Esophagus squamous epithelium (tissue), 5 donors: ENCODE results near the gene FKBP7. TPM values are rescaled to one million over a fixed set of nuclear protein-coding genes. Genes with fewer than 3 reads are reported as not detected.

Experiments
- DNase-seq: peaks from one replicate; lab custom pipeline; 2025; lab: John Stamatoyannopoulos, UW
- H3K27ac ChIP-seq, 4 donors: fragments of 200-600 bp; sonication (generic); one replicate each; pipeline ENCODE4 v1.5.1; 2016 to 2019; ENCODE audit warnings: mild to moderate bottlenecking in 1 of 4
- H3K27me3 ChIP-seq, 4 donors: fragments of 200-600 bp; sonication (generic); 1 replicate in 3 of 4; 2 replicates in 1 of 4; pipeline versions ENCODE4 v1.5.1 to v1.6.0; 2017 to 2021; ENCODE audit warnings: antibody characterized with exemption in 1 of 4
- H3K36me3 ChIP-seq, 3 donors: fragments of 200-600 bp; sonication (generic); one replicate each; pipeline ENCODE4 v1.5.1; 2016 to 2019
- H3K4me1 ChIP-seq, 3 donors: fragments of 200-600 bp; sonication (generic); one replicate each; pipeline ENCODE4 v1.5.1; 2017 to 2019
- H3K4me3 ChIP-seq, 4 donors: fragments of 200-600 bp; sonication (generic); 1 replicate in 3 of 4; 2 replicates in 1 of 4; pipeline ENCODE4 v1.5.1; 2016 to 2019; ENCODE audit warnings: mild to moderate bottlenecking in 2 of 4, moderate library complexity in 1 of 4
- H3K9me3 ChIP-seq, 3 donors: fragments of 200-600 bp; sonication (generic); one replicate each; pipeline ENCODE4 v1.5.1; 2016 to 2019
- POLR2A ChIP-seq, 4 donors: fragments of 450-650 bp; IDR thresholded peaks; one replicate each; pipeline ENCODE4 v1.6.1; 2017; ENCODE audit warnings: antibody characterized with exemption in 4 of 4, mild to moderate bottlenecking in 4 of 4, moderate library complexity in 3 of 4
- WGBS, 2 donors: methylation state at CpG; one replicate each; pipeline ENCODE4 v1.1.5; 2018; 5-methylcytosine and 5-hydroxymethylcytosine counted together
- intact Hi-C: fragments of 100-400 bp; cut with DNase I; formaldehyde crosslinking; loops from one replicate; pipeline ENCODE4 v1.15.0; 2022
- total RNA-seq, 4 donors: library from RNA; depleted of rRNA; stranded (reverse); fragments of >200 nt; gene quantifications; one replicate each; pipeline ENCODE4 v1.1.0, GENCODE V29; 2016
- TF ChIP-seq, protein P1 (sequence below), 6 experiments: fragments of 450-650 bp in 4 of 6; fragments of 200-600 bp in 2 of 6; sonication (generic) in 2 of 6; IDR thresholded peaks; one replicate each; pipeline ENCODE4 v1.5.1; 2016 to 2019; ENCODE audit warnings: antibody characterized with exemption in 6 of 6, mild to moderate bottlenecking in 4 of 6, moderate library complexity in 4 of 6
- donor health status: DM: yes; HTN: yes; CAD: no.

The FKBP7 gene
- total RNA-seq, 4 donors from 2014 or later: 0.83 to 10.5 (median 1.4) TPM

DNA sequence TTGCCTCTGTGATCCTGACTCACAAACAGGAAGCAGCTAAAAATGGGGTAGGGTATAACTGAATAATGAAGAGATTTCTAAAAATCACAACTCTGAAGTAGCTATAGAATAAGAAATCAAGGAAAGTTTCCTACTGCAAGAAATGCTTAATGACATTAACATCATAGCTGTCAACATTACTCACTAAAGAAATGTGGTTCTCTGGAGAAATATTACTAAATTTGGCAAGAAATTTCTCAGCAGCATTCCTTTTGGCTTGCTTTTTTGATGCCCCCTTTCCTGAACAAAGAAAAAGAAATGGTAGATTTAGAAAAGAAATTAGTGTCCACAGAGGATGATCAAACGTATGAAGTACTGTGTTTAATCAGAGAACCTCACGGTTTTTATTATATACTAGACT lies 37.0 kb downstream of the FKBP7 start:
- intact Hi-C loops: no loop called here
- WGBS, 2 donors: 84 to 92% methylated on average over 2 of the region's 2 CpGs

DNA sequence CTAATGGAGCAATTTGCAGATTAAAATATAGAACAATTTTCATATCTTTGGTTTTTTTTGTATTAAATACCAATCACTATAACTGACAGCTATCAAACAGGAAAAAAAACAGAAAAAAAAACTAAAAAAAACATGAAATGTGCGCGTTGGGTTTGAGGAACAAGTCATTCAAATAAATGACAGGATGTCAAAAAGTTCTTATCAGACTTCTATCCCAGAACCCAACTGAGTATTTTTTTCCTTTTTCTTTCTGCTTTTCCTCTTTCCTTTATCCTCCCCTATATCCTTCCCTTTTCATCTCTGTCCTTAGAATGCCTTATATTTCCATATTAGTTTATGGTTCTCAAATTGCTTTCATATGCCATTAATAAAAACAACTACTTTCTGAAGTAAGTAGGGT lies 41.7 kb downstream of the FKBP7 start:
- H3K27ac ChIP-seq: no peak overlapping the region
- intact Hi-C loops: no loop called here
- H3K4me1 ChIP-seq: peaks cover 0 to 5% (median 0%) of the 10 kb centered on the region in 3 donors
- no peaks in the 10 kb centered on the region for H3K9me3 ChIP-seq
- TF ChIP-seq, protein P1, sequence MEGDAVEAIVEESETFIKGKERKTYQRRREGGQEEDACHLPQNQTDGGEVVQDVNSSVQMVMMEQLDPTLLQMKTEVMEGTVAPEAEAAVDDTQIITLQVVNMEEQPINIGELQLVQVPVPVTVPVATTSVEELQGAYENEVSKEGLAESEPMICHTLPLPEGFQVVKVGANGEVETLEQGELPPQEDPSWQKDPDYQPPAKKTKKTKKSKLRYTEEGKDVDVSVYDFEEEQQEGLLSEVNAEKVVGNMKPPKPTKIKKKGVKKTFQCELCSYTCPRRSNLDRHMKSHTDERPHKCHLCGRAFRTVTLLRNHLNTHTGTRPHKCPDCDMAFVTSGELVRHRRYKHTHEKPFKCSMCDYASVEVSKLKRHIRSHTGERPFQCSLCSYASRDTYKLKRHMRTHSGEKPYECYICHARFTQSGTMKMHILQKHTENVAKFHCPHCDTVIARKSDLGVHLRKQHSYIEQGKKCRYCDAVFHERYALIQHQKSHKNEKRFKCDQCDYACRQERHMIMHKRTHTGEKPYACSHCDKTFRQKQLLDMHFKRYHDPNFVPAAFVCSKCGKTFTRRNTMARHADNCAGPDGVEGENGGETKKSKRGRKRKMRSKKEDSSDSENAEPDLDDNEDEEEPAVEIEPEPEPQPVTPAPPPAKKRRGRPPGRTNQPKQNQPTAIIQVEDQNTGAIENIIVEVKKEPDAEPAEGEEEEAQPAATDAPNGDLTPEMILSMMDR (IDR thresholded peaks at IDR 0.05): no peak
- TF ChIP-seq POLR2A (IDR thresholded peaks at IDR 0.05): no peak
- peaks cover 0 to 99% (median 30%) of the 10 kb centered on the region in 3 donors for H3K36me3 ChIP-seq
- DNase-seq: no peak
- 90 to 93% methylated on average over 2 of the region's 2 CpGs for WGBS, 2 donors
- H3K27me3 ChIP-seq: no peaks in the 10 kb centered on the region
- no peak overlapping the region for H3K4me3 ChIP-seq

More for the DNA sequence above, 37.0 kb downstream of the FKBP7 start:
- Histone ChIP-seq H3K27me3 (no peaks in the 10 kb centered on the region), H3K36me3 (peaks cover 0 to 99% (median 7%) of the 10 kb centered on the region in 3 donors), H3K4me3 (no peak overlapping the region), H3K9me3 (no peaks in the 10 kb centered on the region), H3K4me1 (peaks cover 0 to 5% (median 0%) of the 10 kb centered on the region in 3 donors), H3K27ac (no peak overlapping the region)
- DNase-seq: no peak
- no peak for TF ChIP-seq POLR2A (IDR thresholded peaks at IDR 0.05)
- TF ChIP-seq, protein P1 (IDR thresholded peaks at IDR 0.05): no peak

DNA sequence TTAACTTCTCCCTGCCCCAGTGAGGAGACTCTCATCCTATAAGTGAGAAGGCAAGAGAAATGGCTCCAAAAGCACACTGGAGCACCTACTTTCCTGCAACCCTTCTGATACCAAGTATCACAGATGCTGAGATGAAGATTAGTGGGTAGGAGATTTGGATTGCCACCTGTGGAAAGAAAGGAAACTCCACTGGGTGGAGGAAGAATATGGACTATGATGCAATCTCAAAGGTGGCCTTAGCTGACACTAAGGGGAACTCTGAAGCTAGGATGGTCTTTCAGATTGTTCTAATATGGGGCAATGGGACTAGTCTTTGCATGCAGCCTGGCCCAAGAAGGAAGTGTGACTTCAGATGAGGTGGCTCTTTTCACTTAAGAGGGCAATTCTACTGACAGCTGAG lies 49.1 kb downstream of the FKBP7 start:
- H3K4me3 ChIP-seq: no peak overlapping the region
- DNase-seq: no peak
- H3K4me1 ChIP-seq: no peaks in the 10 kb centered on the region
- H3K27ac ChIP-seq: no peak overlapping the region
- no peaks in the 10 kb centered on the region for H3K27me3 ChIP-seq
- intact Hi-C loops: no loop called here
- no peak for TF ChIP-seq POLR2A (IDR thresholded peaks at IDR 0.05)
- TF ChIP-seq, protein P1 (IDR thresholded peaks at IDR 0.05): no peak
- H3K9me3 ChIP-seq: peaks cover 0 to 4% (median 0%) of the 10 kb centered on the region in 3 donors
- H3K36me3 ChIP-seq: peaks cover 0 to 75% (median 18%) of the 10 kb centered on the region in 3 donors

DNA sequence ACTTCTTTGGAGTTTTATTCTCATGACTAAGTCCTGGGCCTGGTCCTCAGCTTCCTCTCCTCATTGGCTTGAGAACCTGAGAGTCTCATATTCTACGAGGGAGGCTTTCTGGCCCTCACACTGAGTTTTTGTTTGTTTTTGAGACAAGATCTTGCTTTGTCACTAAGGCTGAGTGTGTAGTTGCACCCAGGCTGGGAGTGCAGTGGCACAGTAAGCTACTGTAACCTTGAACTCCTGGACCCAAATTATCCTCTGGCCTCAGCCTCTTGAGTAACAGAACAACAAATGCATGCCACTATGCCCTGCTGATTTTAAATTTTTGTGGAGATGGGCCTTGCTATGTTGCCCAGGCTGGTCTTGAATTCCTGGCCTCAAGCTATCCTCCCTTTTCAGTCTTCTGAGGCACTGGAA lies 50.0 kb downstream of the FKBP7 start:
- TF ChIP-seq, protein P1 (IDR thresholded peaks at IDR 0.05): no peak
- TF ChIP-seq POLR2A (IDR thresholded peaks at IDR 0.05): no peak
- H3K36me3 ChIP-seq: peaks cover 0 to 66% (median 9%) of the 10 kb centered on the region in 3 donors
- 83 to 100% methylated on average over 1 of the region's 1 CpG for WGBS, 2 donors
- H3K27me3 ChIP-seq: no peaks in the 10 kb centered on the region
- no peak for DNase-seq
- no peak overlapping the region for H3K27ac ChIP-seq
- no peaks in the 10 kb centered on the region for H3K4me1 ChIP-seq
- no peak overlapping the region for H3K4me3 ChIP-seq
- peaks cover 0 to 4% (median 0%) of the 10 kb centered on the region in 3 donors for H3K9me3 ChIP-seq
- intact Hi-C loops: no loop called here

DNA sequence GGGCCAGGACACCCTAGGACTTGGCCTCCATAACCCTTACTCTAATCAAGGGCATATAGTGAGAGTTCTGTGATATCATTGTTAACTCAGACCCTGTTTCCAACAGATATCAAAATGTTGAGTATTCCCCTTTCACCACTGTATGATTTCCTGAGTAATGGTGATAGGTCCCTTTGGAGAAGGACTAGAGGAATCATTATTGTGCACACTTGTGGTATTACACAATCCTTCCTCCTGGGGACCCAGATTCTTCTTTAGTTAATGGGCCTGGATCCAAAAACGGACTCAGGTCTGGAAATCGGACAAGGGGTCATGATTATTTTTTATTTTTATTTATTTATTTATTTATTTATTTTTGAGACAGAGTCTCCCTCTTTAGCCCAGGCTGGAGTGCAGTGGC lies 50.9 kb downstream of the FKBP7 start:
- intact Hi-C loops: no loop called here
- DNase-seq: no peak
- Histone ChIP-seq H3K36me3 (peaks cover 0 to 57% (median 4%) of the 10 kb centered on the region in 3 donors), H3K27me3 (no peaks in the 10 kb centered on the region), H3K4me3 (no peak overlapping the region), H3K4me1 (no peaks in the 10 kb centered on the region), H3K9me3 (peaks cover 0 to 4% (median 0%) of the 10 kb centered on the region in 3 donors), H3K27ac (no peak overlapping the region)
- no peak for TF ChIP-seq POLR2A (IDR thresholded peaks at IDR 0.05)
- TF ChIP-seq, protein P1 (IDR thresholded peaks at IDR 0.05): no peak
- WGBS, 2 donors: 84 to 93% methylated on average over 2 of the region's 2 CpGs
